Right lobe of liver (tissue), 4 donors: ENCODE measurements around the gene GULP1.

Experiments
- POLR2A ChIP-seq: fragments of 450-650 bp; IDR thresholded peaks from one replicate; pipeline ENCODE4 v1.6.1; 2017; ENCODE audit warnings: antibody characterized with exemption, mild to moderate bottlenecking
- TF ChIP-seq, protein P1 (sequence below), 4 donors: fragments of 200-600 bp in 3 of 4; fragments of 450-650 bp in 1 of 4; IDR thresholded peaks; one replicate each; pipeline versions ENCODE4 v1.5.1 to v1.8.0; 2016 to 2022; ENCODE audit warnings: antibody characterized with exemption in 4 of 4, mild to moderate bottlenecking in 2 of 4
- donor health status: DM: no; HTN: no; CAD: no.
- donor health status: DM: no; HTN: no; CAD: no.
- donor health status: DM: no; HTN: yes; CAD: no.

DNA sequence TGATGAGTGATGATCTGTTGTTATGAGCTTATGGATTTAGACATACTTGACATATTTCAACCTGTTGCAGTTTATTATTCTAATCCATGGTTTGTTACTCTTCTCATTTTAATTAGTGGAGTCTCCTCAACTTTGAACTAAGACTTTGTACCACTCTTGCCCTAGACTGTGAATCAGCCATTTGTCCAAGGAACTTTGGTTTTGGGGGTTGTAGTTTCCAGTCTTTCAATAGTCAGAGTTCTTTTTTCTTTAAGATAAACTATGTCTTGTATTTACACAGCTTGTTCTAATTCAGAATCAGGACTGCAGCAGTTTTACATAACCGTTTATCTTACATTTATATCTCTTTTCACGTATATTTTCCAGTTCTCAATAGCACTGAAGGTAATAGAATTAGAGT lies 133.6 kb downstream of the GULP1 start:
- TF ChIP-seq, protein P1, sequence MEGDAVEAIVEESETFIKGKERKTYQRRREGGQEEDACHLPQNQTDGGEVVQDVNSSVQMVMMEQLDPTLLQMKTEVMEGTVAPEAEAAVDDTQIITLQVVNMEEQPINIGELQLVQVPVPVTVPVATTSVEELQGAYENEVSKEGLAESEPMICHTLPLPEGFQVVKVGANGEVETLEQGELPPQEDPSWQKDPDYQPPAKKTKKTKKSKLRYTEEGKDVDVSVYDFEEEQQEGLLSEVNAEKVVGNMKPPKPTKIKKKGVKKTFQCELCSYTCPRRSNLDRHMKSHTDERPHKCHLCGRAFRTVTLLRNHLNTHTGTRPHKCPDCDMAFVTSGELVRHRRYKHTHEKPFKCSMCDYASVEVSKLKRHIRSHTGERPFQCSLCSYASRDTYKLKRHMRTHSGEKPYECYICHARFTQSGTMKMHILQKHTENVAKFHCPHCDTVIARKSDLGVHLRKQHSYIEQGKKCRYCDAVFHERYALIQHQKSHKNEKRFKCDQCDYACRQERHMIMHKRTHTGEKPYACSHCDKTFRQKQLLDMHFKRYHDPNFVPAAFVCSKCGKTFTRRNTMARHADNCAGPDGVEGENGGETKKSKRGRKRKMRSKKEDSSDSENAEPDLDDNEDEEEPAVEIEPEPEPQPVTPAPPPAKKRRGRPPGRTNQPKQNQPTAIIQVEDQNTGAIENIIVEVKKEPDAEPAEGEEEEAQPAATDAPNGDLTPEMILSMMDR (IDR thresholded peaks at IDR 0.05), result no peak
- TF ChIP-seq POLR2A, result no peak
